Measurements from ENCODE around the gene VSTM5. TPM values are rescaled to one million over a fixed set of nuclear protein-coding genes. Genes with fewer than 3 reads are reported as not detected.

VSTM5 gene, protein sequence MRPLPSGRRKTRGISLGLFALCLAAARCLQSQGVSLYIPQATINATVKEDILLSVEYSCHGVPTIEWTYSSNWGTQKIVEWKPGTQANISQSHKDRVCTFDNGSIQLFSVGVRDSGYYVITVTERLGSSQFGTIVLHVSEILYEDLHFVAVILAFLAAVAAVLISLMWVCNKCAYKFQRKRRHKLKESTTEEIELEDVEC
- 0.29 TPM in 1 of 2 replicates, not detected in the other for total RNA-seq

DNA sequence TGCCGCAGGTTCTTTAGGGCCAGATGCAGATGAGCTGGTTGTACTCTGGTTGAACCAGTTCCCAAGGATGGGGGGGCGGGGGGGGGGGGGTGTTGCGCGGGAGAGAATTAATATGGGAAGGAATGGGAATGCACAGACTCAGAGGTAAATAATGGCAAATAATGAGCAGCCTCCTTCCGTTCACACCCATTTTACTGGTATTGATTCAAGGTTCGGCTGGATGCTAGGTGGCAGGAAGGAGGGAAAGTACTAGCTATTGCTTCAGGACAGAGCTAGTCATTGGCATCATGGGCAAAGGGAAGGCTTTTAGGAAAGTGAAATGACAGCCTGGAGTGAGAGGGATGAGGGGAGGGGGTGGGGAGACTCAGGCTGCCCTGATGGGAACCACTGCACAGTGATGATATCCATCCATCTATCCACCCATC lies at the start of gene VSTM5:
Gene VSTM5 (minus strand): TSS at position 25 of the 425 bp plus-strand sequence. CDS start 116 bp downstream, outside the sequence.

DNA sequence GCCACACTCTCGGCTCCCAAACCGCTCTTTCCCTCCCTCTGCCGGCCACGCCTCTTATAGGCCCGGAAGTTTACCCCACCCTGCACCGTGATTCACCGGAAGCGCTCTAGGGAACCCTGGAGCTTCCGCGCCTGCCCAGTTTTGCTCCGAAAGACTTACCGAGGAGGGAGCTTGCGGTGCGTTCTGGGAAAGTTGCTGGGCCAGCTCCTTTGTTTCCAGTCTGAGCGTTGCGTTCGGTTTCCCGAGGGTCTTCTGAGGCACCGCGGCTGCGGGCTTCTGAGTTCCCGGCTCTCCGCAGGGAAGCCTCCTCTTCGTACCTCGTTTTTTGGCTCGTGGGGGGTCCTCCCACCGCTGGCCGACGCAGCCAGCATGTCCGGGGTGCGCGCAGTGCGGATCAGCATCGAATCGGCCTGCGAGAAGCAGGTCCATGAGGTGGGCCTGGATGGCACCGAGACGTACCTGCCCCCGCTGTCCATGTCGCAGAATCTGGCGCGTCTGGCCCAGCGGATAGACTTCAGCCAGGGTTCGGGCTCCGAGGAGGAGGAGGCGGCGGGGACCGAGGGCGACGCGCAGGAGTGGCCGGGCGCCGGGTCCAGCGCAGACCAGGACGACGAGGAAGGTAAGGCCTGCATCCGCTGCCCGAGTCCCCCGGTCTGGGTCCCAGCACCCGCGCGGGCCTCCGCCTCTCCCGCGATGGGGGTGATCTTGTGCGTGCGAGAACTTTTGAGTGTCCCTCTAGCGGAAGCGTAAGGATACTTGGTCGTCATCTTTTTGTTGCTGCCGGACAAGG lies 66.1 kb downstream of the VSTM5 start, which contains the start of gene MED17:
Gene MED17 (plus strand): TSS at position 138 of the 790 bp plus-strand sequence. CDS start 232 bp downstream, at position 370.

Other genes with a start within 250 kb of the VSTM5 start
- 8.3 and 15.0 TPM in 2 replicates for gene CEP295, start 188.9 kb downstream of the VSTM5 start, total RNA-seq
- gene TAF1D, start 109.1 kb downstream of the VSTM5 start, total RNA-seq: 91.4 and 123 TPM in 2 replicates
- gene C11orf54, start 108.9 kb downstream of the VSTM5 start, total RNA-seq: 13.0 and 16.1 TPM in 2 replicates
- 22.5 and 32.4 TPM in 2 replicates for gene MED17, start 66.3 kb downstream of the VSTM5 start, total RNA-seq
- gene HEPHL1, start 170.7 kb upstream of the VSTM5 start, total RNA-seq: not detected in 2 replicates

All from myometrial cell (primary cell).